AG09309 (cell line): ENCODE data around the gene PTPN6.

ENCODE experiments used
- DNase-seq: peaks from one replicate; pipeline ENCODE4 v3.0.0-alpha.2; 2010; ENCODE audit warnings: low read depth
- H3K4me3 ChIP-seq: 2 replicates; pipeline ENCODE4 v1.5.1; 2011; ENCODE audit warnings: mild to moderate bottlenecking, low read depth, low read length, moderate library complexity; ENCODE audit not compliant: control insufficient read depth
- CTCF ChIP-seq: IDR thresholded peaks from 2 replicates; pipeline ENCODE4 v1.5.1; 2011; ENCODE audit warnings: mild to moderate bottlenecking, low read depth, low read length, inconsistent platforms; ENCODE audit not compliant: insufficient read depth, control insufficient read depth; ENCODE audit errors: missing control alignments

PTPN6 gene

DNA sequence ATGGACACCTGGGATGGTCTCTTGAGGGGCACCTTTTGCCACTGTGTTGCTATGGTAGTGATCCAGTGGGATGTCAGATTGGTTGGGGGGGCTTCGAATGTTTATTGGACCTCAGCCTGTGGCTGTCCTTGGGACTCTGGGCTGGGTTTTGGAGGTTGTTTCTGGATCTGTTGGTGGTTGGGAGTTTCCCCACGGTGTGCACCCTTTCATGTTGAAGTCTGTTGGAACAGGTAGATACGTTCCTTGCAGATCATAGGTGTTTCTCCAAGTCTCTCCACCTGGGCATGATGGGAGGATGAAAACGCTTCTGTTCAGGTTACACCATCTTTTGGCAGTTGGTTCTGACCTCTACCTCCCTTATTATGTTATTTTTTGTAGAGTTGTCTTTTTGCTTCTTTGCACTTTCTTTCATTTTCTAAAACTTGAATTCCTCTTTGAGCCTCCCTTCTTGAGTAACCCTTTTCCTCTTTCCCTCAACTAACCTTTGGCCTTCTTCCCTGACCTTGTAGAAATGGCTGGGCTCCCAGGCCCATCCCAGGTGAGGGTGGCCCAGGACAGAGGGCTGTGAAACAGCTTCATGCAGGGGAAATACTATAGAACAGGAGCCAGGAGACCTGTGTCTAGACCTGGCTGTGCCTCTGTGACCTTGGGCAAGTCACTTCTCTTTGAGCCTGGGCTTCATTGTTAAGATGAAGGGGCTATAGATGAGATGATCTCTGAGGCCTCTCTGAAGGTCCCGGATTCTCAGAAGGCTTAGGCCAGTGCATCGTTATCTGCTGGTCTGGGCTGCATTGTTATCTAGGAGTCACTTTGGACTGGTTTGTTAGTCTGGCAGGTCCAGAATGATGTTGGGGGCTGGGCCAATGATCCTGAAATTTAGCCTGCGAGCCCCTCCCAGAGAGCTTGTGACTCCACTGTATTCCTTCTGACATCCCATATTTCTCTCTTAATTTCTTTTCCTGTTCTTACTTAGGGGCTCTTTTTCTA lies 21.4 kb upstream of the PTPN6 start:
- DNase-seq = no peak
- no peak for TF ChIP-seq CTCF
- peak overlapping the region; percentile 98 for H3K4me3 ChIP-seq

DNA sequence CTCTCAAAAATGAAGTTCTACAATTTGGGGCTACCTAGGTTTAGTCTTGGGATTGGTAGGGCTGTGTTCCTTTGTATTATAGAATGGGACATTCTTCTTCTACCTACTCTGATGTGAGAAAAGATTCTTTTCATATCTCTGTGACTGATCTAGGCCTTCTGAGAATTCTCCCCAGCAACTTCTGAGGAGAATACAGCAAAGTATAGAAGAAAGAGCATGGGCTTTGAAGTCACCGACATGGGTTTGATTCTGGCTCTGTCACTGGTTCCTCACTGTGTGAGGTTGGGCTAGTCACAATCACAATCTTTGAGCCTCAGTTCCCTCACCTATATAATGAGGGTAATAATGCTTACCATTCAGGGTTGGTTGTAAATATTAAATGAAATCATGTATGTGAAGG lies 18.4 kb upstream of the PTPN6 start:
- TF ChIP-seq CTCF = no peak
- no peak overlapping the region for H3K4me3 ChIP-seq
- no peak for DNase-seq

- no peak for TF ChIP-seq CTCF
- no peak overlapping the region for H3K4me3 ChIP-seq
- no peak for DNase-seq
Observed at GRCh38 chr12:6934110-6934509, 17.0 kb upstream of the PTPN6 start.

DNA sequence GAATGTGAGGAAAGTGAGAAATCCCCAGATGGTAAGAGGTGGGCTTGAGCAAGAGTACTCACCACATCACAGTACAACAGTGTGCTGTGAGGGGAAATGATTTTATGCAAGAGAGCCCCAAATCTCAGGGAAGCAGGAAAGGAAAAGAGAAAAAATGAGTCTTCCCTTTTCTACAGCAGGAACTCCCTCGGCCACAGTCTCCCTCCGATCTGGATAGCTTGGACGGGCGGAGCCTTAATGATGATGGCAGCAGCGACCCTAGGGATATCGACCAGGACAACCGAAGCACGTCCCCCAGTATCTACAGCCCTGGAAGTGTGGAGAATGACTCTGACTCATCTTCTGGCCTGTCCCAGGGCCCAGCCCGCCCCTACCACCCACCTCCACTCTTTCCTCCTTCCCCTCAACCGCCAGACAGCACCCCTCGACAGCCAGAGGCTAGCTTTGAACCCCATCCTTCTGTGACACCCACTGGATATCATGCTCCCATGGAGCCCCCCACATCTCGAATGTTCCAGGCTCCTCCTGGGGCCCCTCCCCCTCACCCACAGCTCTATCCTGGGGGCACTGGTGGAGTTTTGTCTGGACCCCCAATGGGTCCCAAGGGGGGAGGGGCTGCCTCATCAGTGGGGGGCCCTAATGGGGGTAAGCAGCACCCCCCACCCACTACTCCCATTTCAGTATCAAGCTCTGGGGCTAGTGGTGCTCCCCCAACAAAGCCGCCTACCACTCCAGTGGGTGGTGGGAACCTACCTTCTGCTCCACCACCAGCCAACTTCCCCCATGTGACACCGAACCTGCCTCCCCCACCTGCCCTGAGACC lies 15.6 kb upstream of the PTPN6 start:
- H3K4me3 ChIP-seq = no peak overlapping the region
- no peak for TF ChIP-seq CTCF
- DNase-seq = no peak

GRCh38 chr12:6936194-6936635 lies 14.9 kb upstream of the PTPN6 start:
- H3K4me3 ChIP-seq = no peak overlapping the region
- TF ChIP-seq CTCF = no peak
- DNase-seq = no peak

DNA sequence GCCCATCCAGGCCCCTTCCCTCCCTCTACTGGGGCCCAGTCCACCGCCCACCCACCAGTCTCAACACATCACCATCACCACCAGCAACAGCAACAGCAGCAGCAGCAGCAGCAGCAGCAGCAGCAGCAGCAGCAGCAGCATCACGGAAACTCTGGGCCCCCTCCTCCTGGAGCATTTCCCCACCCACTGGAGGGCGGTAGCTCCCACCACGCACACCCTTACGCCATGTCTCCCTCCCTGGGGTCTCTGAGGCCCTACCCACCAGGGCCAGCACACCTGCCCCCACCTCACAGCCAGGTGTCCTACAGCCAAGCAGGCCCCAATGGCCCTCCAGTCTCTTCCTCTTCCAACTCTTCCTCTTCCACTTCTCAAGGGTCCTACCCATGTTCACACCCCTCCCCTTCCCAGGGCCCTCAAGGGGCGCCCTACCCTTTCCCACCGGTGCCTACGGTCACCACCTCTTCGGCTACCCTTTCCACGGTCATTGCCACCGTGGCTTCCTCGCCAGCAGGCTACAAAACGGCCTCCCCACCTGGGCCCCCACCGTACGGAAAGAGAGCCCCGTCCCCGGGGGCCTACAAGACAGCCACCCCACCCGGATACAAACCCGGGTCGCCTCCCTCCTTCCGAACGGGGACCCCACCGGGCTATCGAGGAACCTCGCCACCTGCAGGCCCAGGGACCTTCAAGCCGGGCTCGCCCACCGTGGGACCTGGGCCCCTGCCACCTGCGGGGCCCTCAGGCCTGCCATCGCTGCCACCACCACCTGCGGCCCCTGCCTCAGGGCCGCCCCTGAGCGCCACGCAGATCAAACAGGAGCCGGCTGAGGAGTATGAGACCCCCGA lies 14.3 kb upstream of the PTPN6 start:
- no peak for TF ChIP-seq CTCF
- no peak for DNase-seq
- H3K4me3 ChIP-seq = peak overlapping the region; percentile 49
